H1 (cell line): ENCODE measurements around the gene EPB41L1. TPM values are rescaled to one million over a fixed set of nuclear protein-coding genes. Genes with fewer than 3 reads are reported as not detected.

Experiments
- CTCF ChIA-PET: fragments of 300-600 bp; sonication (Branson Sonifier 250); formaldehyde crosslinking; loops from one replicate; lab custom pipeline; 2021; ENCODE audit not compliant: partially characterized antibody; lab: Charles Lee
- POLR2A ChIA-PET: fragments of 300-600 bp; sonication (Branson Sonifier 250); formaldehyde crosslinking; loops from one replicate; lab custom pipeline; 2021; ENCODE audit warnings: inconsistent platforms; ENCODE audit not compliant: partially characterized antibody; lab: Charles Lee
- DNase-seq, 2 experiments: peaks; one replicate each; pipeline versions ENCODE4 v3.0.0 to v3.0.0-alpha.2; 2010 to 2022; ENCODE audit warnings: low spot score in 2 of 2, low read depth in 1 of 2, mixed read lengths in 1 of 2
- FAIRE-seq: peaks from 2 replicates; lab custom pipeline; 2011; peaks lifted over from hg19 to GRCh38; lab: Jason Lieb, UNC
- H2AFZ ChIP-seq: 2 replicates; pipeline ENCODE4 v1.8.1; 2012; ENCODE audit warnings: low read length, inconsistent platforms
- H2AK5ac ChIP-seq: 2 replicates; pipeline ENCODE4 v1.6.1; 2013; ENCODE audit warnings: low read depth, low read length
- H2BK120ac ChIP-seq: replicated peaks from 2 replicates; pipeline ENCODE3; 2013; ENCODE audit warnings: low read depth, low read length, inconsistent platforms
- H2BK12ac ChIP-seq: 2 replicates; pipeline ENCODE4 v1.6.1; 2013; ENCODE audit warnings: low read depth, low read length
- H2BK15ac ChIP-seq: 2 replicates; pipeline ENCODE4 v1.6.1; 2013; ENCODE audit warnings: low read length
- H2BK20ac ChIP-seq: 2 replicates; pipeline ENCODE4 v1.6.1; 2013; ENCODE audit warnings: low read length
- H2BK5ac ChIP-seq: 2 replicates; pipeline ENCODE4 v1.6.1; 2013; ENCODE audit warnings: low read depth, low read length
- H3K14ac ChIP-seq: 2 replicates; pipeline ENCODE4 v1.6.1; 2013; ENCODE audit warnings: inconsistent platforms; ENCODE audit not compliant: insufficient read length
- H3K18ac ChIP-seq: 2 replicates; pipeline ENCODE4 v1.6.1; 2013; ENCODE audit warnings: low read length; ENCODE audit errors: extremely low read depth
- H3K23ac ChIP-seq: 2 replicates; pipeline ENCODE4 v1.6.1; 2013; ENCODE audit warnings: inconsistent platforms; ENCODE audit not compliant: insufficient read length
- H3K23me2 ChIP-seq: 2 replicates; pipeline ENCODE4 v1.6.1; 2013; ENCODE audit warnings: low read depth, low read length
- H3K27ac ChIP-seq: 2 replicates; pipeline ENCODE4 v1.6.1; 2011; ENCODE audit warnings: low read depth, low read length, inconsistent platforms
- H3K27me3 ChIP-seq, 4 experiments: replicated peaks in 1 of 4; 1 replicate in 1 of 4; 2 replicates in 3 of 4; pipeline versions ENCODE4 v1.6.1 to v1.8.1; 2011 to 2013; ENCODE audit warnings: low read length in 3 of 4, mild to moderate bottlenecking in 3 of 4, inconsistent platforms in 2 of 4, mixed read lengths in 2 of 4, moderate library complexity in 1 of 4; ENCODE audit not compliant: control insufficient read depth in 3 of 4, insufficient read depth in 3 of 4; ENCODE audit errors: extremely low read depth in 1 of 4
- H3K36me3 ChIP-seq, 4 experiments: 2 replicates each; pipeline versions ENCODE4 v1.6.1 to v1.8.1; 2011 to 2013; ENCODE audit warnings: mild to moderate bottlenecking in 4 of 4, low read length in 3 of 4, moderate library complexity in 2 of 4, control low read depth in 1 of 4, inconsistent platforms in 1 of 4; ENCODE audit not compliant: insufficient read depth in 4 of 4, control insufficient read depth in 2 of 4
- H3K4ac ChIP-seq: replicated peaks from 2 replicates; pipeline ENCODE3; 2013; ENCODE audit warnings: low read length, low read depth, mixed read lengths, inconsistent platforms; ENCODE audit not compliant: insufficient read length
- H3K4me1 ChIP-seq, 4 experiments: replicated peaks in 1 of 4; 1 replicate in 1 of 4; 2 replicates in 3 of 4; pipeline versions ENCODE4 v1.6.1 to v1.8.1; 2011 to 2013; ENCODE audit warnings: low read length in 3 of 4, inconsistent platforms in 2 of 4, mixed read lengths in 1 of 4; ENCODE audit not compliant: insufficient read depth in 4 of 4, control insufficient read depth in 3 of 4
- H3K4me2 ChIP-seq, 2 experiments: 2 replicates each; pipeline versions ENCODE4 v1.6.1 to v1.8.1; 2011 to 2013; ENCODE audit warnings: low read depth in 2 of 2, low read length in 2 of 2, control low read depth in 1 of 2, inconsistent platforms in 1 of 2, mild to moderate bottlenecking in 1 of 2; ENCODE audit not compliant: insufficient read depth in 1 of 2
- H3K4me3 ChIP-seq, 4 experiments: fragments of 200-600, 300-600 bp in 1 of 4; sonication (generic), shearing (Covaris generic), sonication (Bioruptor Twin) in 1 of 4; 2 replicates each; pipeline versions ENCODE4 v1.5.1 to v1.8.1; 2011 to 2016; ENCODE audit warnings: low read length in 4 of 4, low read depth in 3 of 4, control low read depth in 2 of 4, inconsistent platforms in 2 of 4, mild to moderate bottlenecking in 2 of 4, mixed read lengths in 1 of 4, moderate library complexity in 1 of 4; ENCODE audit not compliant: insufficient read depth in 2 of 4; ENCODE audit errors: extremely low read depth in 1 of 4
- H3K56ac ChIP-seq: replicated peaks from 2 replicates; pipeline ENCODE3; 2013; ENCODE audit warnings: low read depth, mild to moderate bottlenecking, mixed read lengths, low read length, inconsistent platforms; ENCODE audit not compliant: insufficient read length
- H3K79me1 ChIP-seq: 2 replicates; pipeline ENCODE4 v1.6.1; 2013; ENCODE audit warnings: low read depth, low read length, control low read depth
- H3K79me2 ChIP-seq, 2 experiments: 2 replicates each; pipeline versions ENCODE4 v1.6.1 to v1.8.1; 2012 to 2013; ENCODE audit warnings: low read length in 2 of 2, mild to moderate bottlenecking in 2 of 2, inconsistent platforms in 1 of 2; ENCODE audit not compliant: insufficient read depth in 2 of 2, control insufficient read depth in 1 of 2
- H3K9ac ChIP-seq, 4 experiments: replicated peaks in 1 of 4; 1 replicate in 1 of 4; 2 replicates in 3 of 4; pipeline versions ENCODE4 v1.6.1 to v1.8.1; 2011 to 2013; ENCODE audit warnings: low read depth in 3 of 4, low read length in 3 of 4, control low read depth in 2 of 4, mild to moderate bottlenecking in 2 of 4, moderate library complexity in 2 of 4, inconsistent platforms in 1 of 4; ENCODE audit errors: extremely low read depth in 1 of 4
- H3K9me3 ChIP-seq, 2 experiments: 2 replicates each; pipeline versions ENCODE4 v1.6.1 to v1.8.1; 2012 to 2013; ENCODE audit warnings: mild to moderate bottlenecking in 2 of 2, moderate library complexity in 2 of 2, control low read depth in 1 of 2, inconsistent platforms in 1 of 2, low read depth in 1 of 2, low read length in 1 of 2, mixed read lengths in 1 of 2; ENCODE audit not compliant: insufficient read depth in 2 of 2
- H4K20me1 ChIP-seq, 2 experiments: replicated peaks in 1 of 2; 2 replicates each; pipeline versions ENCODE3 to v1.8.1; 2011 to 2013; ENCODE audit warnings: inconsistent platforms in 2 of 2, low read length in 2 of 2, mild to moderate bottlenecking in 1 of 2; ENCODE audit not compliant: insufficient read depth in 2 of 2, control insufficient read depth in 1 of 2
- H4K5ac ChIP-seq: 2 replicates; pipeline ENCODE4 v1.6.1; 2013; ENCODE audit warnings: low read length, low read depth, mixed read lengths, inconsistent platforms; ENCODE audit not compliant: insufficient read length
- H4K8ac ChIP-seq: 2 replicates; pipeline ENCODE4 v1.8.0; 2013; ENCODE audit warnings: mild to moderate bottlenecking, moderate library complexity, low read length, inconsistent platforms; ENCODE audit not compliant: insufficient read depth; ENCODE audit errors: extremely low read depth
- H4K91ac ChIP-seq: replicated peaks from 2 replicates; pipeline ENCODE3; 2013; ENCODE audit warnings: low read length, mixed read lengths, inconsistent platforms; ENCODE audit not compliant: insufficient read length
- RAD21 ChIP-seq, 2 experiments: IDR thresholded peaks in 1 of 2; conservative IDR thresholded peaks in 1 of 2; 2 replicates each; pipeline ENCODE4 v1.6.1; 2011; ENCODE audit warnings: low read depth in 2 of 2, low read length in 2 of 2, improper control_type of control experiment in 1 of 2, inconsistent platforms in 1 of 2, mild to moderate bottlenecking in 1 of 2, moderate library complexity in 1 of 2
- WGBS, 2 experiments: shearing (Covaris generic) in 1 of 2; methylation state at CpG; one replicate each; pipeline versions ENCODE4 v1.1.6 to v1.1.7; 2013 to 2015; ENCODE audit warnings: low lambda C conversion rate in 2 of 2, mixed read lengths in 2 of 2, inconsistent platforms in 1 of 2, low coverage in 1 of 2, missing lambda C conversion rate in 1 of 2; ENCODE audit not compliant: insufficient replicate concordance in 2 of 2, insufficient coverage in 1 of 2, insufficient read length in 1 of 2; ENCODE audit errors: extremely low coverage in 1 of 2, missing lambda C conversion rate in 1 of 2; 5-methylcytosine and 5-hydroxymethylcytosine counted together
- polyA plus RNA-seq, 7 experiments: library from polyadenylated mRNA; depleted of rRNA in 3 of 7; stranded (reverse) in 5 of 7; unstranded in 2 of 7; fragments of >200 nt in 5 of 7; fragments of 200-250 nt in 2 of 7; gene quantifications; 1 replicate in 5 of 7; 2 replicates in 1 of 7; 4 replicates in 1 of 7; pipeline versions ENCODE4 v1.2.1 to v1.2.3, GENCODE V29; 2011 to 2013; ENCODE audit warnings: missing spikeins in 2 of 7, mixed read lengths in 2 of 7
- total RNA-seq: library from RNA; stranded (reverse); fragmentation: NEBNext Ultra II Directional; extraction: Animal tissue kit (Norgen Biotek cat#: 25700); gene quantifications from 2 replicates; pipeline ENCODE4 v1.2.1, GENCODE V29; 2021

EPB41L1 gene
- total and polyA plus RNA-seq, 2 of the 8 experiments (the other 6 are each of a cell fraction or from before 2014, with no cell fraction given) = 14.8 to 36.0 TPM

DNA sequence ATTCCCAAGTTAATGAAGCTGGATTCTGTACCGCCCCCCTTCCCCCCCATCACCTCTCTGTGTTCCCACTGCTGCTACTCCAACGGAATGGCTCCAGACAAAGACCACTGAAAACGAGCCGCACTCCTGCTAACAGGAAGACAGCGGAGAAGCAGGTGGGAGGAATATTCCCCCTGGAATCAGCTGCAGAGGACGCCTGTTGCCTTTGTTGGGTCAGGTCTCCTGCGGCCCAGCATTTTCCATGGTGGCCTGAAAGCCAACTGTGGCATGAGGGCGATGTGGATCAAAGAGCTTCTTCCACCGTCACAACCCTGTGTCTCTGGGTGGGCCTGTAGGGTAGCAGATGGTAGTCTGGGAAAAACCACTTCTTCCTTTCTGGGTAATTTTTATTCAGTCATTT is 98.5 kb downstream of the EPB41L1 start:
- no peak overlapping the region for H3K23ac ChIP-seq
- 0 out of 2 replicates have a peak overlapping the region, but pooled peaks have one; percentile 21 for H2BK5ac ChIP-seq
- no peak overlapping the region for H2BK15ac ChIP-seq
- no peak overlapping the region for H3K18ac ChIP-seq
- no peak overlapping the region for H2BK12ac ChIP-seq
- H4K5ac ChIP-seq = no peak overlapping the region
- peaks cover 6% of the 10 kb centered on the region in 2 experiments for H4K20me1 ChIP-seq
- peak overlapping the region; percentile 31; the same call in 1 of the 2 replicates for H4K8ac ChIP-seq
- peaks cover 4% of the 10 kb centered on the region; the same call in 1 of the 2 replicates for H3K79me1 ChIP-seq
- no peak overlapping the region for H3K4me3 ChIP-seq
- no peak overlapping the region for H3K9ac ChIP-seq
- H3K4ac ChIP-seq = no peak overlapping the region
- H3K79me2 ChIP-seq = no peaks in the 10 kb centered on the region; a peak in 1 of 4 replicates
- DNase-seq (no peak), FAIRE-seq (no peak)
- H4K91ac ChIP-seq = no peak overlapping the region
- H3K4me2 ChIP-seq = no peak overlapping the region
- POLR2A ChIA-PET = interaction anchor here (0.7 to 1.4 kb wide), 2 partner anchors 10 to 195 kb away, joined by 3 to 4 read pairs; no protein-coding TSS in a partner anchor
- H3K23me2 ChIP-seq = no peaks in the 10 kb centered on the region
- H2AFZ ChIP-seq = no peak overlapping the region
- CTCF ChIA-PET = interaction anchor here (0.8 to 1.6 kb wide), 7 partner anchors 21 to 295 kb away, joined by 3 to 6 read pairs (median 4); no protein-coding TSS in a partner anchor
- no peak overlapping the region for H2AK5ac ChIP-seq
- H3K36me3 ChIP-seq = peaks cover 0 to 16% (median 0%) of the 10 kb centered on the region in 4 experiments; a peak in 5 of 8 replicates
- H3K4me1 ChIP-seq = no peaks in the 10 kb centered on the region; a peak in 1 of 7 replicates
- WGBS, 2 experiments = 95% methylated on average over 9 of the region's 9 CpGs; no CpG with 5 or more reads in 1 of the 2 experiments
- H3K56ac ChIP-seq = no peak overlapping the region
- H3K27ac ChIP-seq = no peak overlapping the region; the same call in 1 of the 2 replicates
- H2BK120ac ChIP-seq = no peak overlapping the region
- H3K14ac ChIP-seq = no peak overlapping the region
- H3K27me3 ChIP-seq = no peaks in the 10 kb centered on the region
- H2BK20ac ChIP-seq = no peak overlapping the region
- no peaks in the 10 kb centered on the region for H3K9me3 ChIP-seq
- no peak for TF ChIP-seq RAD21 (IDR thresholded peaks at IDR 0.05 in 1 of 2, conservative IDR thresholded peaks at IDR 0.05 in 1 of 2; ENCODE audit: low read depth in 2 of 2, low read length in 2 of 2)
